PC-9 (cell line): ENCODE results near the gene RBMS3. TPM values are rescaled to one million over a fixed set of nuclear protein-coding genes. Genes with fewer than 3 reads are reported as not detected.

Experiments
- BruUV-seq: library from RNA; stranded (reverse); fragments of 400-500 nt; replicated peaks from 2 replicates; lab custom pipeline; 2021; lab: Mats Ljungman, UMichigan
- CTCF ChIA-PET: fragments of 300-600 bp; sonication (Branson Sonifier 250); formaldehyde crosslinking; loops from one replicate; lab custom pipeline; 2022; ENCODE audit warnings: antibody characterized with exemption; lab: Charles Lee
- POLR2A ChIA-PET: fragments of 300-600 bp; sonication (Branson Sonifier 250); formaldehyde crosslinking; loops from one replicate; lab custom pipeline; 2022; ENCODE audit warnings: antibody characterized with exemption; ENCODE audit not compliant: unreplicated experiment; lab: Charles Lee
- DNase-seq, 2 experiments: peaks; one replicate each; pipeline versions ENCODE4 v3.0.0 to v3.0.0-alpha.2; 2015 to 2022; ENCODE audit warnings: mixed read lengths in 1 of 2
- H2AFZ ChIP-seq: fragments of 200-600 bp; sonication (generic); 2 replicates; pipeline ENCODE4 v1.8.1; 2017; ENCODE audit warnings: antibody characterized with exemption
- H3F3A ChIP-seq: fragments of 200-600 bp; sonication (generic); 2 replicates; pipeline ENCODE4 v1.8.1; 2017; ENCODE audit warnings: antibody characterized with exemption, mild to moderate bottlenecking, low read depth; ENCODE audit not compliant: insufficient read depth
- H3K27ac ChIP-seq: fragments of 200-600 bp; sonication (generic); 2 replicates; pipeline ENCODE4 v1.6.1; 2016; ENCODE audit warnings: mixed run types
- H3K27me3 ChIP-seq: fragments of 200-600 bp; sonication (generic); 2 replicates; pipeline ENCODE4 v1.6.1; 2016; ENCODE audit warnings: low read depth, mixed run types; ENCODE audit not compliant: insufficient read depth
- H3K36me3 ChIP-seq: fragments of 200-600 bp; sonication (generic); 2 replicates; pipeline ENCODE4 v1.6.1; 2016; ENCODE audit warnings: low read depth, mixed run types
- H3K4me1 ChIP-seq: fragments of 200-600 bp; sonication (generic); replicated peaks from 2 replicates; pipeline ENCODE4 v1.6.1; 2016; ENCODE audit warnings: mixed run types; ENCODE audit not compliant: insufficient read depth
- H3K4me2 ChIP-seq: fragments of 200-600 bp; sonication (generic); 2 replicates; pipeline ENCODE4 v1.6.1; 2017; ENCODE audit warnings: mixed run types
- H3K4me3 ChIP-seq: fragments of 200-600 bp; sonication (generic); 2 replicates; pipeline ENCODE4 v1.6.1; 2016; ENCODE audit warnings: mixed run types
- H3K79me2 ChIP-seq: fragments of 200-600 bp; sonication (generic); 2 replicates; pipeline ENCODE4 v1.6.1; 2017; ENCODE audit warnings: low read depth, mixed run types
- H3K9me2 ChIP-seq: fragments of 200-600 bp; sonication (generic); 2 replicates; pipeline ENCODE4 v1.8.1; 2017; ENCODE audit warnings: mild to moderate bottlenecking; ENCODE audit not compliant: insufficient read depth
- H3K9me3 ChIP-seq: fragments of 200-600 bp; sonication (generic); 2 replicates; pipeline ENCODE4 v1.8.1; 2016; ENCODE audit warnings: low read depth; ENCODE audit not compliant: insufficient read depth
- H4K20me1 ChIP-seq: fragments of 200-600 bp; sonication (generic); 2 replicates; pipeline ENCODE4 v1.8.1; 2017; ENCODE audit not compliant: insufficient read depth
- EZH2 ChIP-seq: fragments of 200-600 bp; sonication (generic); IDR thresholded peaks from 2 replicates; pipeline ENCODE4 v1.8.0; 2017; ENCODE audit warnings: antibody characterized with exemption, low read depth
- intact Hi-C: fragments of 100-400 bp; cut with micrococcal nuclease; formaldehyde crosslinking; loops from one replicate; pipeline ENCODE4 v1.10.0; 2022; ENCODE audit not compliant: unreplicated experiment
- total RNA-seq: library from RNA; stranded (reverse); gene quantifications from 2 replicates; pipeline ENCODE4 v1.2.3, GENCODE V29; 2021
- TF ChIP-seq, protein P1 (sequence below): fragments of 200-600 bp; sonication (generic); conservative IDR thresholded peaks from 2 replicates; pipeline ENCODE4 v1.6.1; 2017; ENCODE audit warnings: mixed run types, antibody characterized with exemption, mild to moderate bottlenecking, moderate library complexity

The RBMS3 gene
- total RNA-seq, 1 experiment from 2014 or later, result 3.5 TPM

DNA sequence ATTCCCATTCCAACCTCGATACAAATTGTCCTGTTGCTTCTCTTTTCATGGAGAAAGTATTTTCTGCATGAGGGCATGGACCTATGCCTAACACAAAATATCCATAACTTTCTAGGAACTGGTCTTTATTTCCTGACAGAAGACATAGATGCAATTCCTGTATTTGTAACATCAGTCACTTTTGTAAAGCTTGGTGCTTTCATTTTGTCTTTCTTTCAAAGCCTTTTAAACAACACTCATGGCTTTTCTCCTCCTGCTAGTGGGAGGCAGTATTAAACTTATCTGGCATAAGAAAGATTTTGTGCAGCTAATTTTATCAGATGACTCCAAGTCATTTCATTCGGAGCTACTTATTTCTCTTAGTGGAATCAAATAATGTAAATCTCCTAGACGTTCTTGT lies 616.0 kb downstream of the RBMS3 start:
- H3K9me3 ChIP-seq, result no peaks in the 10 kb centered on the region
- no peaks in the 10 kb centered on the region for H4K20me1 ChIP-seq
- no peak overlapping the region for H3K4me2 ChIP-seq
- intact Hi-C loops, result no loop called here
- no peaks in the 10 kb centered on the region for H3K4me1 ChIP-seq
- H3K27ac ChIP-seq, result no peak overlapping the region
- no peaks in the 10 kb centered on the region for H3K79me2 ChIP-seq
- no peak for DNase-seq
- H3K27me3 ChIP-seq, result no peaks in the 10 kb centered on the region
- ChIA-PET CTCF (no interaction called here), POLR2A (no interaction called here)
- H3K4me3 ChIP-seq, result no peak overlapping the region
- no peaks in the 10 kb centered on the region for H3F3A ChIP-seq
- BruUV-seq, result no TSS peak
- H2AFZ ChIP-seq, result no peak overlapping the region
- H3K36me3 ChIP-seq, result no peaks in the 10 kb centered on the region
- TF ChIP-seq, protein P1, sequence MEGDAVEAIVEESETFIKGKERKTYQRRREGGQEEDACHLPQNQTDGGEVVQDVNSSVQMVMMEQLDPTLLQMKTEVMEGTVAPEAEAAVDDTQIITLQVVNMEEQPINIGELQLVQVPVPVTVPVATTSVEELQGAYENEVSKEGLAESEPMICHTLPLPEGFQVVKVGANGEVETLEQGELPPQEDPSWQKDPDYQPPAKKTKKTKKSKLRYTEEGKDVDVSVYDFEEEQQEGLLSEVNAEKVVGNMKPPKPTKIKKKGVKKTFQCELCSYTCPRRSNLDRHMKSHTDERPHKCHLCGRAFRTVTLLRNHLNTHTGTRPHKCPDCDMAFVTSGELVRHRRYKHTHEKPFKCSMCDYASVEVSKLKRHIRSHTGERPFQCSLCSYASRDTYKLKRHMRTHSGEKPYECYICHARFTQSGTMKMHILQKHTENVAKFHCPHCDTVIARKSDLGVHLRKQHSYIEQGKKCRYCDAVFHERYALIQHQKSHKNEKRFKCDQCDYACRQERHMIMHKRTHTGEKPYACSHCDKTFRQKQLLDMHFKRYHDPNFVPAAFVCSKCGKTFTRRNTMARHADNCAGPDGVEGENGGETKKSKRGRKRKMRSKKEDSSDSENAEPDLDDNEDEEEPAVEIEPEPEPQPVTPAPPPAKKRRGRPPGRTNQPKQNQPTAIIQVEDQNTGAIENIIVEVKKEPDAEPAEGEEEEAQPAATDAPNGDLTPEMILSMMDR, result no peak
- no peak for TF ChIP-seq EZH2
- no peaks in the 10 kb centered on the region for H3K9me2 ChIP-seq

DNA sequence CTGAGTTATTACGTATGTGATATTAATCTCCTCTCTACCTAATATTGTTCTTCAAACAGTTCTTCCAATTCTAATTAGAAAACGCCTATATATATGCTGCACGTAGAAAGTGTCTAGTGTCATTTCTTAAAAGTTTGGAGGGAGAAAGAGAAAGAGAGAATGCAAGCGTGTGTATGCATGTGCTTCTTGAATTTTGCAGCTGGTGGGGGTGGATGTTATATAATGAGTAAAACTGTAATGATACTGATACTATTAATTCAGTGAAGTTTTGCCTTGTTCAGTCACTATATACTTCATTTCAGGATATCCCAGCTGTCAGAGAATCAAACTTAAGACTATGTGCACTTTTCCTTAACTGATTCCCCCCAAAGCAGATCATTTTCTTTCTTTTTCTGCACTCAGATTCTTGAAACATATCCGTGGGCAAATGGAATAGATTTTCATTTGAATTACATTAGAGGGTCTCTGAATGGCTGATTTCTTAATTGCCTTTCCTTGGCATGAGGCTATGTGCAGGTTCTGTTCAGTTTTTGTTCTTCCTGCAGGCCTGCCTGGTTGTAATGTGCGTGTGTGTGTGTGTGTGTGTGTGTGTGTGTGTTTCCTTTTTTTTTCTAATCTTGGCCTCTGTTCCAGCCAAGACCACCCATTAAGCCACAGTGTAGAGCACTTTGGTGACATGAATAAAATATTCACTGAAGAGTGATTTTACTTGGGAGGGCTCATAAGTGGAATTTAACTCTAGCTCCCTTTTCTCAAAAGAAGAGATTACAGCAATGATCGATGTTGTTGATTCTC lies 617.5 kb downstream of the RBMS3 start:
- H2AFZ ChIP-seq, result no peak overlapping the region
- H3K27me3 ChIP-seq, result no peaks in the 10 kb centered on the region
- H3K9me3 ChIP-seq, result no peaks in the 10 kb centered on the region
- no peaks in the 10 kb centered on the region for H3K4me1 ChIP-seq
- ChIA-PET CTCF (no interaction called here), POLR2A (no interaction called here)
- no peak overlapping the region for H3K27ac ChIP-seq
- intact Hi-C loops, result no loop called here
- no peaks in the 10 kb centered on the region for H3F3A ChIP-seq
- DNase-seq, result no peak
- H3K4me3 ChIP-seq, result no peak overlapping the region
- no peaks in the 10 kb centered on the region for H3K9me2 ChIP-seq
- H3K4me2 ChIP-seq, result no peak overlapping the region
- no peaks in the 10 kb centered on the region for H4K20me1 ChIP-seq
- H3K36me3 ChIP-seq, result no peaks in the 10 kb centered on the region
- BruUV-seq, result no TSS peak
- H3K79me2 ChIP-seq, result no peaks in the 10 kb centered on the region
- TF ChIP-seq, protein P1, result no peak
- no peak for TF ChIP-seq EZH2

DNA sequence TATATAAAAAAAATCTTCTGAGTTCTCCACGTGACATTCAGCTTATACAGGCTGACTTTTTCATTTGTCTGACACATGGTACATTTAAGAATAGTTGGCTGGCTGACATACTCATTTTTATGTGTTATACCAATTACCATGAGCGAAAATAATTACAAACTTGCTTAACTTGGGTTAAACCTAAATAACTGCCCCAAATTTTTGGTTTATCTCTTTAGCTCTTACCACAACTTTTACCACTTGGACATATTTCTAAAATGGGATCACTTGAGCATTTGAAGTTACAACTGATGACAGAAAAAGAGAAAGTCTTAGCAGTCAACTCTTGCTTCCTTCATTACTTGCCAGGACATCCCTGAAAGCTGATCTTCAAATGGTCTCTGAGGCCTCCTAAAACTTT lies 618.1 kb downstream of the RBMS3 start:
- no peaks in the 10 kb centered on the region for H3K9me2 ChIP-seq
- no peak overlapping the region for H2AFZ ChIP-seq
- no peaks in the 10 kb centered on the region for H4K20me1 ChIP-seq
- DNase-seq, result no peak
- ChIA-PET CTCF (no interaction called here), POLR2A (no interaction called here)
- H3K27ac ChIP-seq, result no peak overlapping the region
- H3K4me1 ChIP-seq, result no peaks in the 10 kb centered on the region
- H3K36me3 ChIP-seq, result no peaks in the 10 kb centered on the region
- H3K4me3 ChIP-seq, result no peak overlapping the region
- no peak overlapping the region for H3K4me2 ChIP-seq
- H3F3A ChIP-seq, result no peaks in the 10 kb centered on the region
- no peaks in the 10 kb centered on the region for H3K27me3 ChIP-seq
- TF ChIP-seq, protein P1, result no peak
- no peak for TF ChIP-seq EZH2
- no TSS peak for BruUV-seq
- no peaks in the 10 kb centered on the region for H3K79me2 ChIP-seq
- intact Hi-C loops, result no loop called here
- no peaks in the 10 kb centered on the region for H3K9me3 ChIP-seq
